ENCODE measurements around the gene CENPO.

Gene CENPO

GRCh38 chr2:24836206-24836605 is 43.0 kb downstream of the CENPO start:
- DNase-seq (ENCODE audit: low read depth in 2 of 3, low spot score in 1 of 3) = no peak

- no peak for DNase-seq (ENCODE audit: low read depth in 2 of 3, low spot score in 1 of 3)
Observed at GRCh38 chr2:24836706-24837105, 43.5 kb downstream of the CENPO start.

GRCh38 chr2:24837996-24838513 is 44.8 kb downstream of the CENPO start:
- no peak for DNase-seq (ENCODE audit: low read depth in 2 of 3, low spot score in 1 of 3)

GRCh38 chr2:24838541-24838940 is 45.3 kb downstream of the CENPO start:
- no peak for DNase-seq (ENCODE audit: low read depth in 2 of 3, low spot score in 1 of 3)

- DNase-seq (ENCODE audit: low read depth in 2 of 3, low spot score in 1 of 3) = no peak
Observed at GRCh38 chr2:24839729-24840128, 46.5 kb downstream of the CENPO start.

GRCh38 chr2:24840164-24840869 is 47.1 kb downstream of the CENPO start:
- DNase-seq (ENCODE audit: low read depth in 2 of 3, low spot score in 1 of 3) = no peak

- no peak for DNase-seq (ENCODE audit: low read depth in 2 of 3, low spot score in 1 of 3)
Observed at GRCh38 chr2:24840962-24841945, 48.0 kb downstream of the CENPO start.

- DNase-seq (ENCODE audit: low read depth in 2 of 3, low spot score in 1 of 3) = no peak
Observed at GRCh38 chr2:24842081-24843050, 49.1 kb downstream of the CENPO start.

- DNase-seq (ENCODE audit: low read depth in 2 of 3, low spot score in 1 of 3) = no peak
Observed at GRCh38 chr2:24843330-24843860, 50.2 kb downstream of the CENPO start.

GRCh38 chr2:24844023-24844685 is 50.9 kb downstream of the CENPO start:
- DNase-seq (ENCODE audit: low read depth in 2 of 3, low spot score in 1 of 3) = no peak

GRCh38 chr2:24845691-24846090 is 52.5 kb downstream of the CENPO start:
- DNase-seq (ENCODE audit: low read depth in 2 of 3, low spot score in 1 of 3) = no peak

GRCh38 chr2:24850944-24851343 is 57.7 kb downstream of the CENPO start:
- no peak for DNase-seq (ENCODE audit: low read depth in 2 of 3, low spot score in 1 of 3)

GRCh38 chr2:24852026-24852425 is 58.8 kb downstream of the CENPO start:
- no peak for DNase-seq (ENCODE audit: low read depth in 2 of 3, low spot score in 1 of 3)

- DNase-seq (ENCODE audit: low read depth in 2 of 3, low spot score in 1 of 3) = no peak
Observed at GRCh38 chr2:24852431-24853020, 59.3 kb downstream of the CENPO start.

- no peak for DNase-seq (ENCODE audit: low read depth in 2 of 3, low spot score in 1 of 3)
Observed at GRCh38 chr2:24853046-24853445, 59.8 kb downstream of the CENPO start.

- DNase-seq (ENCODE audit: low read depth in 2 of 3, low spot score in 1 of 3) = no peak
Observed at GRCh38 chr2:24853996-24854395, 60.8 kb downstream of the CENPO start.

- DNase-seq (ENCODE audit: low read depth in 2 of 3, low spot score in 1 of 3) = no peak
Observed at GRCh38 chr2:24855022-24855622, 61.9 kb downstream of the CENPO start.

GRCh38 chr2:24855726-24856125 is 62.5 kb downstream of the CENPO start:
- DNase-seq (ENCODE audit: low read depth in 2 of 3, low spot score in 1 of 3) = no peak

- no peak for DNase-seq (ENCODE audit: low read depth in 2 of 3, low spot score in 1 of 3)
Observed at GRCh38 chr2:24856791-24857211, 63.6 kb downstream of the CENPO start.
